Activated CD8-positive, alpha-beta T cell treated with anti-CD3 and anti-CD28 coated beads for 36 hours (primary cell): ENCODE results near the gene ZNF605. TPM values are rescaled to one million over a fixed set of nuclear protein-coding genes. Genes with fewer than 3 reads are reported as not detected.
"Not testable (repeated sequence)": the region's sequence is repeated elsewhere in the genome, so short reads cannot be mapped to it uniquely, and the experiment has no call there.

Source experiments
- ATAC-seq: fragments of 200-7000 bp; cut with Tn5 transposase; one replicate; pipeline ENCODE4 v1.10.0; 2021; ENCODE audit warnings: mild to moderate bottlenecking, moderate library complexity
- CTCF ChIA-PET: fragments of 350-600 bp; sonication (Branson Sonifier 250); formaldehyde crosslinking; loops from one replicate; lab custom pipeline; 2021; ENCODE audit warnings: antibody characterized with exemption; lab: Charles Lee
- POLR2A ChIA-PET: fragments of 350-600 bp; sonication (Branson Sonifier 250); formaldehyde crosslinking; loops from one replicate; lab custom pipeline; 2021; ENCODE audit warnings: antibody characterized with exemption; lab: Charles Lee
- DNase-seq: peaks from one replicate; pipeline ENCODE4 v3.0.0-alpha.2; 2020
- H3K27ac Mint-ChIP-seq: one replicate; pipeline ENCODE4 v1.8.0; 2021; ENCODE audit warnings: mild to moderate bottlenecking, mixed read lengths
- H3K27me3 Mint-ChIP-seq: one replicate; pipeline ENCODE4 v1.8.0; 2021; ENCODE audit warnings: mixed read lengths
- H3K36me3 Mint-ChIP-seq: one replicate; pipeline ENCODE4 v1.8.0; 2021; ENCODE audit warnings: low read depth, mixed read lengths
- H3K4me1 Mint-ChIP-seq: one replicate; pipeline ENCODE4 v1.8.0; 2021; ENCODE audit warnings: low read depth, mixed read lengths
- H3K4me3 Mint-ChIP-seq: one replicate; pipeline ENCODE4 v1.8.0; 2021; ENCODE audit warnings: mild to moderate bottlenecking, moderate library complexity, mixed read lengths
- H3K9me3 Mint-ChIP-seq: one replicate; pipeline ENCODE4 v1.8.0; 2021; ENCODE audit warnings: mixed read lengths
- CTCF ChIP-seq: fragments of 200-600 bp; IDR thresholded peaks from one replicate; pipeline ENCODE4 v1.8.0; 2022; ENCODE audit warnings: antibody characterized with exemption, mild to moderate bottlenecking
- intact Hi-C: fragments of 100-400 bp; cut with micrococcal nuclease; formaldehyde crosslinking; loops from one replicate; pipeline ENCODE4 v1.10.0; 2022
- total RNA-seq, 2 experiments: library from RNA; stranded (reverse); gene quantifications; one replicate each; pipeline ENCODE4 v1.2.3, GENCODE V29; 2021

Gene ZNF605
- total RNA-seq, 2 experiments from 2014 or later, result 6.4 to 6.8 TPM

GRCh38 chr12:132888852-132889251, 67.3 kb downstream of the ZNF605 start:
- intact Hi-C loops, result loop anchor here (5.0 to 10.0 kb wide), 2 partner anchors 62 to 124 kb away; partner anchors contain the start of genes ANKLE2 and GOLGA3
- H3K27me3 Mint-ChIP-seq, result no peaks in the 10 kb centered on the region
- no peak for ATAC-seq
- peaks cover 30% of the 10 kb centered on the region for H3K36me3 Mint-ChIP-seq
- peak overlapping the region; percentile 97 for H3K4me3 Mint-ChIP-seq
- no peak for TF ChIP-seq CTCF
- H3K9me3 Mint-ChIP-seq, result peaks cover 11% of the 10 kb centered on the region
- H3K27ac Mint-ChIP-seq, result peak overlapping the region; percentile 100
- DNase-seq, result no peak
- H3K4me1 Mint-ChIP-seq, result peaks cover 21% of the 10 kb centered on the region
- ChIA-PET POLR2A (no interaction called here), CTCF (interaction anchor here (0.6 to 1.0 kb wide), 3 partner anchors 12 to 79 kb away, joined by 3 read pairs; no protein-coding TSS in a partner anchor)

GRCh38 chr12:132887513-132888351, 68.4 kb downstream of the ZNF605 start, which contains the start of gene CHFR:
TSS of gene CHFR (minus strand) at chr12:132887605. CDS start at chr12:132887328, 277 bp downstream.
- no peak for TF ChIP-seq CTCF
- ChIA-PET CTCF (no interaction called here), POLR2A (interaction anchor here (0.7 to 1.6 kb wide), 3 partner anchors 8 to 194 kb away, joined by 3 to 4 read pairs (median 3); partner anchors contain the start of gene ZNF140)
- intact Hi-C loops, result loop anchor here (5.0 to 10.0 kb wide), 2 partner anchors 60 to 123 kb away; partner anchors contain the start of genes ANKLE2 and GOLGA3
- H3K36me3 Mint-ChIP-seq, result peaks cover 36% of the 10 kb centered on the region
- peaks cover 11% of the 10 kb centered on the region for H3K9me3 Mint-ChIP-seq
- H3K4me3 Mint-ChIP-seq, result peak within 1 kb of the TSS; percentile 97
- DNase-seq, result peak; percentile 97
- H3K4me1 Mint-ChIP-seq, result peaks cover 24% of the 10 kb centered on the region
- peak within 1 kb of the TSS; percentile 100 for H3K27ac Mint-ChIP-seq
- no peaks in the 10 kb centered on the region for H3K27me3 Mint-ChIP-seq
- peak; percentile 99 for ATAC-seq

- peak; percentile 20 for DNase-seq
- ChIA-PET CTCF (interaction anchor here (0.6 to 0.9 kb wide), 2 partner anchors 9 to 116 kb away, joined by 3 read pairs; no protein-coding TSS in a partner anchor), POLR2A (interaction anchor here (0.7 to 1.6 kb wide), 10 partner anchors 7 to 194 kb away, joined by 3 to 6 read pairs (median 3); partner anchors contain the start of gene ZNF140)
- peaks cover 11% of the 10 kb centered on the region for H3K9me3 Mint-ChIP-seq
- peak; percentile 1 for ATAC-seq
- no peak for TF ChIP-seq CTCF
- H3K36me3 Mint-ChIP-seq, result peaks cover 36% of the 10 kb centered on the region
- H3K4me1 Mint-ChIP-seq, result peaks cover 27% of the 10 kb centered on the region
- intact Hi-C loops, result loop anchor here (5.0 to 10.0 kb wide), 2 partner anchors 60 to 122 kb away; partner anchors contain the start of genes ANKLE2 and GOLGA3
- no peaks in the 10 kb centered on the region for H3K27me3 Mint-ChIP-seq
- peak overlapping the region; percentile 97 for H3K4me3 Mint-ChIP-seq
- H3K27ac Mint-ChIP-seq, result peak overlapping the region; percentile 73
Measured at GRCh38 chr12:132886529-132887477, 69.3 kb downstream of the ZNF605 start.

GRCh38 chr12:132881818-132882217, 74.3 kb downstream of the ZNF605 start:
- Mint-ChIP-seq H3K4me1 (peaks cover 29% of the 10 kb centered on the region), H3K36me3 (peaks cover 39% of the 10 kb centered on the region), H3K4me3 (no peak overlapping the region), H3K27ac (no peak overlapping the region), H3K9me3 (peaks cover 11% of the 10 kb centered on the region), H3K27me3 (no peaks in the 10 kb centered on the region)
- intact Hi-C loops, result loop anchor here (10.0 kb wide), 1 partner anchor 117 kb away; the partner anchor contains the start of gene ANKLE2
- ATAC-seq (no peak), DNase-seq (no peak)
- POLR2A ChIA-PET, result interaction anchor here (1.1 to 2.2 kb wide), 2 partner anchors 9 to 17 kb away, joined by 3 to 10 read pairs; no protein-coding TSS in a partner anchor
- TF ChIP-seq CTCF, result no peak
- CTCF ChIA-PET, result no interaction called here

GRCh38 chr12:132874620-132875019, 81.5 kb downstream of the ZNF605 start:
- H3K27ac Mint-ChIP-seq, ATAC-seq, H3K4me3 Mint-ChIP-seq, DNase-seq, H3K27me3 Mint-ChIP-seq, intact Hi-C loops, H3K9me3 Mint-ChIP-seq, CTCF ChIA-PET: not testable (repeated sequence)
- POLR2A ChIA-PET, result interaction anchor here (1.3 kb wide), 1 partner anchor 12 kb away, joined by 3 read pairs; no protein-coding TSS in a partner anchor
- Mint-ChIP-seq H3K36me3 (peaks cover 39% of the 10 kb centered on the region), H3K4me1 (peaks cover 21% of the 10 kb centered on the region)
